NCI-H2196 treated with DMSO at 0.1 percent for 48 hours (cell line): ENCODE data around the gene TPP1.

Experiments used
- DNase-seq: peaks from one replicate; lab custom pipeline; 2025; ENCODE audit not compliant: unreplicated experiment; lab: John Stamatoyannopoulos, UW

The TPP1 gene

GRCh38 chr11:6596239-6596877, 22.9 kb downstream of the TPP1 start:
- no peak for DNase-seq

- no peak for DNase-seq
Measured at GRCh38 chr11:6594142-6594768, 25.0 kb downstream of the TPP1 start.

- no peak for DNase-seq
Measured at GRCh38 chr11:6588018-6588417, 31.2 kb downstream of the TPP1 start.

- peak; percentile 71 for DNase-seq
Measured at GRCh38 chr11:6587360-6587953, 31.8 kb downstream of the TPP1 start.

- DNase-seq, result peak; percentile 28
Measured at GRCh38 chr11:6586434-6587359, 32.5 kb downstream of the TPP1 start.

GRCh38 chr11:6584528-6584927, 34.7 kb downstream of the TPP1 start:
- no peak for DNase-seq

- no peak for DNase-seq
Measured at GRCh38 chr11:6583584-6583983, 35.6 kb downstream of the TPP1 start.

GRCh38 chr11:6579681-6580080, 39.5 kb downstream of the TPP1 start:
- no peak for DNase-seq

GRCh38 chr11:6578134-6578533, 41.1 kb downstream of the TPP1 start:
- DNase-seq, result no peak

GRCh38 chr11:6576471-6577373, 42.5 kb downstream of the TPP1 start:
- peak; percentile 26 for DNase-seq

GRCh38 chr11:6574816-6575715, 44.2 kb downstream of the TPP1 start:
- DNase-seq, result no peak

- no peak for DNase-seq
Measured at GRCh38 chr11:6572215-6572614, 47.0 kb downstream of the TPP1 start.

GRCh38 chr11:6571434-6572008, 47.7 kb downstream of the TPP1 start:
- DNase-seq, result no peak

GRCh38 chr11:6570691-6571427, 48.4 kb downstream of the TPP1 start:
- DNase-seq, result no peak

- no peak for DNase-seq
Measured at GRCh38 chr11:6569706-6570105, 49.5 kb downstream of the TPP1 start.

GRCh38 chr11:6568191-6568918, 50.9 kb downstream of the TPP1 start:
- DNase-seq, result no peak

- no peak for DNase-seq
Measured at GRCh38 chr11:6567371-6567745, 51.9 kb downstream of the TPP1 start.
